HG03039 (cell line): ENCODE data around the gene ABCC3.
"Not testable (repeated sequence)": the region's sequence is repeated elsewhere in the genome, so short reads cannot be mapped to it uniquely, and the experiment has no call there.

Source experiments
- ATAC-seq: cut with Tn5 transposase; IDR thresholded peaks from one replicate; pipeline ENCODE4 v1.9.1; 2021; ENCODE audit warnings: mild to moderate bottlenecking, moderate library complexity; ENCODE audit not compliant: unreplicated experiment

ABCC3 gene

GRCh38 chr17:50697663-50698272 lies 63.1 kb downstream of the ABCC3 start:
- ATAC-seq = no peak

- no peak for ATAC-seq
Observed at GRCh38 chr17:50699410-50699809, 64.7 kb downstream of the ABCC3 start.

- ATAC-seq = no peak
Observed at GRCh38 chr17:50703162-50703561, 68.5 kb downstream of the ABCC3 start.

GRCh38 chr17:50707289-50708049 lies 72.8 kb downstream of the ABCC3 start, which contains the start of gene ANKRD40:
Gene ANKRD40 (minus strand): TSS chr17:50707914. CDS start chr17:50707654, 260 bp downstream.
- peak; percentile 84 for ATAC-seq

- no peak for ATAC-seq
Observed at GRCh38 chr17:50708050-50709000, 73.6 kb downstream of the ABCC3 start.

- ATAC-seq = not testable (repeated sequence)
Observed at GRCh38 chr17:50709053-50709452, 74.4 kb downstream of the ABCC3 start.

- no peak for ATAC-seq
Observed at GRCh38 chr17:50710025-50710424, 75.3 kb downstream of the ABCC3 start.

- ATAC-seq = no peak
Observed at GRCh38 chr17:50710650-50711049, 76.0 kb downstream of the ABCC3 start.

GRCh38 chr17:50712641-50713040 lies 78.0 kb downstream of the ABCC3 start:
- no peak for ATAC-seq

GRCh38 chr17:50715471-50715870 lies 80.8 kb downstream of the ABCC3 start:
- ATAC-seq = no peak

- ATAC-seq = peak; percentile 90
Observed at GRCh38 chr17:50719144-50719923, 84.7 kb downstream of the ABCC3 start, which contains the start of gene LUC7L3. Gene LUC7L3 (plus strand): TSS chr17:50719603. CDS start chr17:50719733, 130 bp downstream.

- no peak for ATAC-seq
Observed at GRCh38 chr17:50719924-50720794, 85.5 kb downstream of the ABCC3 start.

- no peak for ATAC-seq
Observed at GRCh38 chr17:50721194-50722010, 86.7 kb downstream of the ABCC3 start.

GRCh38 chr17:50722746-50723145 lies 88.1 kb downstream of the ABCC3 start:
- no peak for ATAC-seq

GRCh38 chr17:50724622-50725021 lies 89.9 kb downstream of the ABCC3 start:
- ATAC-seq = not testable (repeated sequence)

- no peak for ATAC-seq
Observed at GRCh38 chr17:50725769-50726655, 91.3 kb downstream of the ABCC3 start.

- no peak for ATAC-seq
Observed at GRCh38 chr17:50728112-50728429, 93.4 kb downstream of the ABCC3 start.
